AG10803 (cell line): ENCODE data around the gene UVRAG.

ENCODE experiments used
- DNase-seq: peaks from one replicate; pipeline ENCODE4 v3.0.0; 2010; ENCODE audit warnings: low read depth
- H3K4me3 ChIP-seq: 2 replicates; pipeline ENCODE4 v1.5.1; 2011; ENCODE audit warnings: mild to moderate bottlenecking, low read length, control low read depth
- CTCF ChIP-seq: conservative IDR thresholded peaks from 2 replicates; pipeline ENCODE4 v1.5.1; 2011; ENCODE audit warnings: mild to moderate bottlenecking, low read length, control low read depth, inconsistent platforms

The UVRAG gene

GRCh38 chr11:76090174-76090573, 275.2 kb downstream of the UVRAG start:
- no peak for TF ChIP-seq CTCF
- no peak overlapping the region for H3K4me3 ChIP-seq
- no peak for DNase-seq

GRCh38 chr11:76090821-76091220, 275.8 kb downstream of the UVRAG start:
- no peak overlapping the region for H3K4me3 ChIP-seq
- DNase-seq = no peak
- TF ChIP-seq CTCF = no peak

GRCh38 chr11:76094740-76095139, 279.7 kb downstream of the UVRAG start:
- TF ChIP-seq CTCF = no peak
- DNase-seq = no peak

GRCh38 chr11:76095891-76096290, 280.9 kb downstream of the UVRAG start:
- TF ChIP-seq CTCF = no peak
- no peak overlapping the region for H3K4me3 ChIP-seq
- DNase-seq = no peak

More at GRCh38 chr11:76094740-76095139, 279.7 kb downstream of the UVRAG start:
- H3K4me3 ChIP-seq = no peak overlapping the region

GRCh38 chr11:76096552-76096951, 281.5 kb downstream of the UVRAG start:
- no peak for DNase-seq
- H3K4me3 ChIP-seq = no peak overlapping the region
- TF ChIP-seq CTCF = no peak

- no peak for DNase-seq
- H3K4me3 ChIP-seq = no peak overlapping the region
- no peak for TF ChIP-seq CTCF
Observed at GRCh38 chr11:76102802-76103201, 287.8 kb downstream of the UVRAG start.

GRCh38 chr11:76103460-76103859, 288.4 kb downstream of the UVRAG start:
- TF ChIP-seq CTCF = no peak
- no peak overlapping the region for H3K4me3 ChIP-seq
- no peak for DNase-seq
